Stimulated activated CD8-positive, alpha-beta memory T cell treated with anti-CD3 and anti-CD28 coated beads, Interleukin-4, amount 100 ng/mL, for 1 hour (primary cell): ENCODE data around the gene DHH.
"Not testable (repeated sequence)": the region's sequence is repeated elsewhere in the genome, so short reads cannot be mapped to it uniquely, and the experiment has no call there.

Experiments
- DNase-seq, 2 donors: peaks; one replicate each; pipeline ENCODE4 v3.0.0-alpha.2; 2020; ENCODE audit warnings: low read depth in 2 of 2, low spot score in 1 of 2

Gene DHH

DNA sequence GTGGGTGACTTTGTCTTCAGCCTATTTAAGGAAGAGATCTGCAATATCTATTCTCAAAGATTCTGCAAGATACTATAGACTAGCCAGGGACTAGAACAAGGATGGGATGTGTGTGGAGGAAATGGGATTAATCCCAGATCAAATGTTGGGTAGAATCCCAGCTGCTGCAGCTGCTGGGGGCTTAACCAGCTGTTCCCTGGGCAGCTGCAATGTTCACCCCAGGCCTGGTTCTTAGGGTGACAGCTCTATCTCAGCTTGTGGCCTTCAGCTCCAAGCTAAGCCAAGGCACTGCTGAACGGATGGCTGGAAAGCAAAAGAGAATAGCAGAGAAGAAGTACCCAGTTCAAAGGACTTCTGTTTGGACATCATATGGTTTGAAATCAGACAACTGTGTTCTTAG, 14.8 kb downstream of the DHH start:
- DNase-seq: no peak

GRCh38 chr12:49070971-49071370, 23.6 kb downstream of the DHH start:
- DNase-seq: no peak

- DNase-seq: peak; percentile 91 to 97
These were observed 24.9 kb downstream of the DHH start, which contains the start of gene RHEBL1 for GRCh38 chr12:49069507-49070346. TSS of gene RHEBL1 (minus strand) at chr12:49069979. CDS start at chr12:49069785, 194 bp downstream.

DNA sequence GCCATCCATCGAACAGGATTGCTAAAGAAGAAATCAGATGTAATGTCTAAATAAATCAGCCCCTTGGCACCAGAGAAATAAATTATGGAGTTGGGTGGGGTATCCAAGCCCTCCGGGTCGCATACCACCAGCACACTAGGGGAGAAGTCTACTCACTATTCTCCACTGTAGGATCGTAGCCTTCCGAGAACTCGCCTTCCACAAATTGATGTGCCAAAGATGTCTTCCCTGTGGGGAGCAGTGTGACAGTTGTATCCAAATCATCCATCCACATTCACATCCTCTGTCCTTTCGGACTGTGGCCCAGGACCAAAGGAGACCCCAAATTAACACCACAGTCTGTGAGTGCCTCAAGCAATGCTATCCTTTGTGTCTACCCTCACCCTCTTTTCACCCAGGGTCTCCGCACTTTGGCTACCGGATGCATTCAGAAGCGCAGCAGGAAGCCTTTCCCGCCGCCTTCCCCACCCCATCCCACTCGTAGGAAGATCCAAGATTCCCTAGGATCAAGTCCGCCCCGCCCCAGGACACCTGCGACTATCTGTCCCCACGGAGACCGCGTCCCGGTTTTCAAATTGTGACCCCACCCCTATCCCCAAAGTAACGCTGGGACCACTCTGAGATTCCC, 25.6 kb downstream of the DHH start:
- DNase-seq: no peak

GRCh38 chr12:49066120-49066519, 28.5 kb downstream of the DHH start:
- DNase-seq: no peak

GRCh38 chr12:49064767-49065152, 29.8 kb downstream of the DHH start:
- DNase-seq: no peak

DNA sequence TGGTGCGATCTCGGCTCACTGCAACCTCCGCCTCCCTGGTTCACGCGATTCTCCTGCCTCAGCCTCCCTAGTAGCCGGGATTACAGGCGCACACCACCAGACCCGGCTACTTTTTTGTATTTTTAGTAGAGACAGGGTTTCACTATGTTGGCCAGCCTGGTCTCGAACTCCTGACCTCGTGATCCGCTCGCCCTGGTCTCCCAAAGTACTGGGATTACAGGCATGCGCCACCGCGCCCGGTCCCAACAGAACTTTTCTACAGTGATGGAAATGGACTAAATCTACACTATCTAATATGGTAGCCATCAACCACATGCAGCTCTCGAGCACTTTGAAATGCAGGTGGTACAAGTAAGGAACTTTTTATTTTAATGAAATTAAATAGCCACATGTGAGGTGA, 32.7 kb downstream of the DHH start:
- DNase-seq: not testable (repeated sequence)

DNA sequence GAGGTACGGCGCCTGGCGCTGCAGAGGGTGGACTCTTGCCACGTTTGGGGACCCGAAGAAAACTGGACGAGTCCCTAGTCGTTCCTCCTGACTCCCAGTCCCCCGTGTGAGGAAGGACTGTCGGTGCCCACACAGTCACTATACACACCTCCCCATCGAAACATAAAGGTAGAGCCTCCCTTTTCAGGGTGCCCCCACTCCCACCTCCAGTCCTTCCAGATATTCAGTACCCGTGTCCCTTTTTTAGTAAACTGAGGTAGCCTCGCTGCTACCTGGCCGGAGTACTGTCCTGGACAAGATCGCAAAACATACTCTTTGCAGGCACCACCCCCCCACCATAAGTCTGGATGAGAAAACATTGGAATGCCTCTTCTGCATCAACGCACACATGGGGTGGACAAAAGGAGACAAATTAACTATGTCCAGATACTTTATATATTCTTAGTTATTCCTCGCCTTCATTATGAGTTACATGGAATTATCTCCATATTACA, 33.4 kb downstream of the DHH start:
- DNase-seq: no peak

DNA sequence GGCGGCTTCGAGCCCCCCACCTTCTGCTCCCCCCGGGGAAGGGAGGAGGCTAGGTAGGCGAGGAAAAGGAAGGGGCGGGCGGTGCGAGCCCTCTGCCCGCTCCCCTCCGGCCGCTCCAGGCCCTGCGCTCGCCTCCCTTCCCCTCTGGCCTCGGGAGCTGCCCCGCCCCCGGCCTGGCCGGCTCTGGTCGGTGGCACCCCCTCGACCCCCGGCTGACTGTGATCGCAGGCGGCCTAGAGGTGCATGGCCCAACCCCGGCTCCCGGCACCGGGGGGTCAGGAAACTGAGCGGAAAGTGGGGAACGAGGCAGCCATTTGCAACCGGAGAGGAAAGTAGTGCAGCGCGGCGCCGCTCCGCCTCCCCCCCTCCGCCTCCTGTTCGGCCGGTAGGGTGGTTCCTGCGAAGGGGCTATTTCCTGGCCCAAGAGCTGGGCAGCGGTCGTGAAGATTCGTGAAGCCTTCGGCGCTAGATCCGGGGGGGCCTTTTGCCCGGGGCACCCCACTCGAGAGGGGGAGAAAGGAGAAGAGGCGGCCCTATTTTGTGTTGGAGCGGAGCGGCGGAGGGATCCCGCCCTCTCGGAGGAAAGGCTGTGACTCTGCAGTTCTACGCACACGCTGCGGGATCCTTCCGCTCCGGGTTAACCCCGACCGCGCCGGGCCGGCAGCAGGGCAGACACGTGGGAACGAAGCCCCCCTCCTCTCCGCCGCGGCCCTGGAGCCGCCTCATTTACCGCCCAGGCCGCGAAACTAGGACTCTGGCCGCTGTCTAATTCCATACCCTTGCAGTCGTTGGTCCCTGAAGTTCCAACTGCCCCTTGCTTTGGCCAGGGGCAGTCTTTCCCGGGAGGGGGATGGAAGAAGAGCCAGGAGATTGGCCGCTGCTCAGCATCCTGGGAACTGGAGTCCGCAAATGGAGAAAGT, 34.1 kb downstream of the DHH start, which contains the start of gene KMT2D:
Gene KMT2D (minus strand): TSS at position 558 of the 920 bp plus-strand sequence. CDS start 5,470 bp downstream, outside the sequence.
- DNase-seq: peak; percentile 71 to 75

GRCh38 chr12:49059299-49060171, 35.1 kb downstream of the DHH start:
- no peak for DNase-seq

DNA sequence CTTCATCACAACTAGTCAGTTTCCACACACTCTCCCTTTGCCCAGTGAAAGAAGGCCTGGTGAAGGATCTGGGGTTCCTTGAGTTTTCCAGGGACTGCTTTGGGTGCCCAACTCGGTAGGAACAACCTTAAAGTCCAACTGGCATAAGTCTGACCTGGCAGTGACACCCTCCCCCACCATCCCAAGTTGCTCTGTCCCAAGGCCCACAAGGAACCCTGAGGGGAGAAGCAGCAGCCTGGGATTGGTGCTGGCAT, 35.6 kb downstream of the DHH start:
- DNase-seq: no peak

- DNase-seq: no peak
These were observed 36.1 kb downstream of the DHH start for GRCh38 chr12:49058366-49059044.

- no peak for DNase-seq
These were observed 36.7 kb downstream of the DHH start for GRCh38 chr12:49057888-49058287.

DNA sequence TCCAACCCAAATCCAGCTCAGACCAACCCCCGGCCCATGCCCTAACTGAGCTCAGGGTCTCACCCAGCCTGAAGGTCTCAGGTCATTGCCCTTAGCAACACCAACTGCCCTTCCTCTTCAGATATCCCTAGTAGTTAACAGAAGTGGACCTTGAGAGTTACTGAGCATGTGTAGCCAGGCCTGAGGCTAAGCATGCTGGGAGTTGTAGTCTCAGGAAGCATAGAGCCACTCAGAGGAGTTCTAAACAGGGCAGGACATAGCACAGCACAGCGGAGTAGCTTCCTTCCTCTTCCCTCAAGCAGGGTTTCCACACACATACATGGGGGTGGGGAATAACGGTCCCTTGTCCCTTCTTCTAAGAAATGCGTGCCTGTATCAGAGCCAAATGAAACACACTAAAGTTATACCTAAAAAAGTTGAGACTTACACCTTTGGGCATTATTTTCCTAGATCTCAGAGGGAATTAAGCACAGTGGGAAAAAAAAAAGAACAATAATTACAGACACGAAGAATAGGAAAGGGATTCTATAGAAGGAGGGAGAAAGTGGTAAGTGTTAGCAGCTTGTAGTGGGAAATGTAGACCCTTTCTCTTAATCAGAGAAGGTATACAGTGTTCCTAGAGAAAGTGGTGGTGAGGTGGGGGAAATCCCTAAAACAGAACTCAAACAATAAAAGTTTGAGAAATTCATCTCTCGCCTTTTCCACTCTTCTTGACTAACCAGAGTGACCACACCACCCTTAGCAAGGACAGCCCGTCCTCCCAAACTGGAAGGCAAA, 38.4 kb downstream of the DHH start:
- peak; percentile 23 to 28 for DNase-seq

- no peak for DNase-seq
These were observed 39.5 kb downstream of the DHH start for GRCh38 chr12:49055092-49055491.

GRCh38 chr12:49054524-49054923, 40.1 kb downstream of the DHH start:
- no peak for DNase-seq

GRCh38 chr12:49054096-49054495, 40.5 kb downstream of the DHH start:
- no peak for DNase-seq

DNA sequence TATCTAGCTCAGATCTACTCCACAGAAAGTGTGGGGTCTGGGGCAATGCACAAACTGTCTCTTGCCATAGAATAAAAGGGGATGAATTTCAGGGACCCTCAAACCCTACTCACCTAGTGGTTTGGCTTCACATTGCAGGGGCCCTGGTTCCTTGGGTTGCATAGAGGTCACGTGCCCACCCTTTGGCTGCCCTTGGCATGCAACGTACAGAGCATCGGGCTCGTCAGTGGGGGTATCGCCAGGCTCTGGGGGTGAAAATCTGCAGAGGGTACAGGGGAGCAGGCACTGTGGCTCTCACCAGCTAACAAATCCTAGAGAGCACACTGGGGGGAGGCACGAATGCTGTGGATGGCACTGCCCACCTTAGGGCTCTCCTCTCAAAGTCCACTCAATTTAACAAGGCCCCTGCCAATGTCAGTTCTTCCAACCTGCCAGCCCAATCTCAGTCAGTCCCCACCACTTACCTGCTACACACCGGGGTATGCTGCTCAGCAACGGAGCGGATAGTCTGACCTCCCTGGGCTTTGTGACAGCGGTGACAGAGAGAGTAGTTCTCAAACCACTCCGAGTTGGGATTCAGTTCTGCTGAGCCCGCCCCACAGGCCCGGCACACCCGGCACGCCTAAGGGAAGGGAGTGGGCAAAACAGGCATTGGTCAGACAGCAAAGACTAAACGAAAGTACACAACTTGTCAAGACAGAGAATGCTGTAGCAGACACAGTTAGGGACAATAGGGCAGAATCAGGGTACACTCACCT, 42.0 kb downstream of the DHH start:
- DNase-seq: no peak
